Non-pigmented ciliary epithelial cell (primary cell): ENCODE results near the gene ADAMTSL2.

ENCODE experiments used
- DNase-seq: peaks from one replicate; pipeline ENCODE4 v3.0.0-alpha.2; 2010; ENCODE audit warnings: low read depth

ADAMTSL2 gene

DNA sequence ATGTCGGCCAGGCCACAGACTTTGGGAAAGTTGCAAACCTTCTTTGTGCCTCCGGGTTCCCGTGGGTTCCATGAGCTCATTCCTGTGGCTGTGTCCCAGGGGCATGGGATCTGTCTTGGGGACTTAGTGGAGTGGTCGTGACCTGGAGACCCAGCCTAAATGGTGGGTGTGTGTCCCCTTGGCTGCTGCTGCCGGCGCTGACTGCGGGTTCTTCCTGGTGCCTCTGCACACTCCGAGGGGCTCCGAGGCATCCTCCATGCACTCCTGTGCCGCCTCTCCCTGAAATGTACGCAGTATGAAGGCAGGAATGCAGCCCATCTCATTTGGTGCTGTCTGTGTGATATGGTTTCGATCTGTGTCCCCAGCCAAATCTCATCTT, 34.6 kb upstream of the ADAMTSL2 start:
- DNase-seq: no peak

DNA sequence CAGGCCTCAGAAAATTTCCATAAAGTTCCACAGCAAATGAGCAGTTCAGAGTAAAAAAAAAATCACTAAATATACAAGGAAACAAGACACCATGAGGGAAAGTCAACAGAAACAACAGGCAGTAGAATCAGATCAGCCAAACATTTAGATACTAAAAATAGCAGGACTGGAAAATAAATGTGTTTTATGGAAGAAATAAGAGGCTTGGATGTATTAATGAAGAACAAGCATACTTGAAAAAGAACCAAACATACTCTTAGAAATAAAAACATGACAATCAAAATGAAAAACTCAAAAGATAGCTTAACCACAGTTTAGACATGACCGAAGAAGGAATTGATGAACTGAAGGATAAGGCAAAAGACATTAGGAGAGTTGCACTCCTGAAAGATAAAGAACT, 32.4 kb upstream of the ADAMTSL2 start:
- no peak for DNase-seq

DNA sequence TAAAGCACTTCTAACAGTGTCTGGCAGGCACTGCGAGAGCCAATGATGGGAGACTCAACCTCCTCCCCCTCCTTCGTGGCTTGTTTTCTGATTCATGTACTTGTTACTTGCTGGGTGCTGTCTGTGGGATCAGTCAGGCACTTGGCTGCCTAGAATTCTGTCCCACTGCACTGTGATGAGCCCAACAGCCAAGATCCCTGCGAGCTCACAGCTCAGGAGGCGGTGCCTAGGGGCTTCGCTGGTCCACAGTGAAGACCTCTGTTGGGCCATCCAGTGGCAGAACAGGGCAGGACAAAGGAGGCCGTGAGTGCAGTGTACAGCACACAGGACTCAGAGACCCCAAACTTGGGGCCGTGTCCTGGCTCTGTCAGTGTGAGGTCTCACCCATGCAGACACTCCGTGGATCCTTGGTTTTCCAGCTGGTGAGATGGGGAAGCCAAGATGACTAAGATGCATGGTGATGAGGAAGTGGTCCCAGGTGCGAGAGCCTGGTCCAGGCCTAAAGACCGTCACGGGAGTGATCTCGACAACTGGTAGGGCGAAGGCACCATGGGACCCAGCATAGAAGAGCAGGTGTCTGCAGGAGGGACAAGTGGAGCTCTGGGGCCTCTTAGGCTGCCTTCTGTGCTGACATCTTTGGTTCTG, 29.2 kb upstream of the ADAMTSL2 start:
- DNase-seq: no peak

GRCh38 chr9:133505901-133506652, 28.4 kb upstream of the ADAMTSL2 start:
- DNase-seq: no peak

DNA sequence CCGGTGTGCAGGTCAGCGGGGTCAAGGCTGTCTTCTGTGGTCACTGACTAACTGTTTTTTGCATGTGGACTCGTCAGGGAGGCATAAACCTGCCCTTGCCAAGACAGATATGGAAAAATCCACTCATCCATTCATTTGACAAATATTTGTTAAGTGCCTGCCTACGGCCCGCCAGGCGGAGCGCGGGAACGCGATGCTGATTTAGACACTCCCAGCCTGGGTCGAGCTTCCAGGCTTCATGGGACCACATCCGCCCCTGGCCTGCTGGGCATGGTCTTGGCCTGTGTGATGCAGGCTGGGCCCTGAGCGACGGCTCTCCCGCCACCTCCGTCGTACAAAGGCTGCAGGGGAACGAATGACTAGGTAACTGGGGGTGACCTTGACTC, 27.9 kb upstream of the ADAMTSL2 start:
- DNase-seq: no peak

DNA sequence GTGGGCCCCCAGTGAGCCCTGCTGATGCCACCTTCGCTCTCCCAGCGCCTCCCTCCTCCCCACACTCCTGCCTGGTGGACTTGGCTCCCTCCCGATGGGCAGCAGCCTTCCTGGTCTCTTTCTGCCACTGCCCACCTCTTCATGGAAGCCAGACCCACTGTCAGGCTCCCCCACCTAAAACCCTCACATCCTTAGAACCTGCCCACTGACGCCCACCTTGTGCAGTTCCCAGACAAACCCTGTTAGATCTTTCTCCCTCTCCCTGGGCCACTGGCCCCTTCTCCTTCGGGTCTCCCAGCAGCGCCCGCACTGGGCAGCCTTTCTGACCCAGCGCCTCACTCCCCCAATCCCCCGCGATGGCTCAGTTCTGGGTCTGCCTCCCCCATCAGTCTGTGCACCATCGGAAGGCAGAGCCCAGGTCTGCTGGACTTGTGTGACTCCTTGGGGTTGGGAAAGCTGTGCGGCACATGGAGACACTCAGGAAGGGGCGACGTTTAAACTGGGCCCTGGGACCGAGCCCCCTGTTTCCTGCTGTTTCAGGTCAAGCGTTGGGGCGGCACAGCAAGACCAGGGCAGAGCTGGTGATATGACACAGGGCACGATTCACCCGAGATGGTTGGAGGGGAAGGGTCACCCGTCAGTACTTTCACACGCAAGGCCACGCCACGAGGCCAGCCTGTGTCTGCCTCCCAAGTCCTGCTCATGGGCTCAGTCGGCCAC, 27.1 kb upstream of the ADAMTSL2 start:
- DNase-seq: no peak

DNA sequence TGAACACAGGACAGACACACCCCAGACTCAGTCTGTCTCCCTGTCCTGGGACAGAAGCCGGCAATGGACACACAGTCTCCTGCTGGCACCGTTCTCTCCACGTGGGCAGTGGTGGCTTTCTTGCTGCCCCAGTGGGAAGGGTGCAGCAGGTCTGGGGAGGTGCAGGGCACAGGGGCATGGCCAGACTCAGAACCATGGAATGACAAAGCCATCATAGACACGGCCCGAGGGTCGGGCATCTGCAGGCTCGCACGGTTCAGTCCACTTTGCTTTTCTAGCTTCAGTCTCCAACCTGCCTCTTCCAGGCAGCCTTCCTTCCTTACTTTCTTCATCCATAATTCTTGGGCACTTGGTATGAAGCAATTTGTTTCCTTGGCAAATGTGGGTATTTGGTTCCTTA, 26.5 kb upstream of the ADAMTSL2 start:
- DNase-seq: no peak

DNA sequence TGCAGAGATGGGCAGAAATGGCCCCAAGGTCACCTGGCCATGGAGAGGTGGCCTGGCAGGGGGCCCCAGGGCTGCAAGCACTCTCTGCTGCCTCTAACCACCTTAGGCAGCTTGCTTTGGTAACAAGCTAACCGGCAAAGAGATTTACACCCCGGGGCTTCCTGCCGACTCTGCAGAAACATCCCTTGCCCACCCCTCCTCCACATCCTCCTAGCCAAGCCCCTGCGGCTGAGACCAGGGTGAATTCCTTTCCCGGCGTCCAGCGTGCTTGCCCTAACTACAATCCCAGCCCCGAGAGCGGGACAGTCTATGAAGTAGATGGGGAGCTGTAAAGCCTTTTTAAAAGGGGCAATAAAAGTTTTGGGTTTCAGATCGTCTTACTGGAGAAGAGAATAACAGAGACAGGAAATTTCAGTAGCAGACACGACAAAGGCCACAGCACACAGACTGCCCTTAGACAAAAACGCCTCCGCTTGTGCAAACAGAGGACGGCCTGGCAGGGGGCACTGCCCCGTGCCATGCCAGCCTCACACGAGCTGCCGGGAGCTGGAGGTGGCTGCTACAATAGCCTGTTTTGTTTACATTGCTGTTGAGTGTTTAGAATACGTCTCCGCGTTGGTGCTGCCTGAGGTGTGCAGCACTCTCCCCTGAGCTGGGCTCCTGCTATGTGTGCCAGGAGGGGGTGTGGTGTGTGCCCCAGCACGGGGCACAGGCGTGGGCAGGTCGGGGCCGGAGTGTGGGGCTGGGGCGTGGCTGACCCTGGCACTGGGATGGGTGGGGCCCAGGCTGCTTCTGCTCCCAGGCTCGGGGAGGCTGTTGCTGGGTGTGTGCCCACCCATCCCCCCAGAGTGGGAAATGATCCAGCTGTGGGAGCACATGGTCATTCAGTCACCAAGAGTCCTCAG, 25.1 kb upstream of the ADAMTSL2 start:
- no peak for DNase-seq

GRCh38 chr9:133510926-133511505, 23.5 kb upstream of the ADAMTSL2 start:
- no peak for DNase-seq

- no peak for DNase-seq
Measured at GRCh38 chr9:133511607-133512006, 22.9 kb upstream of the ADAMTSL2 start.

DNA sequence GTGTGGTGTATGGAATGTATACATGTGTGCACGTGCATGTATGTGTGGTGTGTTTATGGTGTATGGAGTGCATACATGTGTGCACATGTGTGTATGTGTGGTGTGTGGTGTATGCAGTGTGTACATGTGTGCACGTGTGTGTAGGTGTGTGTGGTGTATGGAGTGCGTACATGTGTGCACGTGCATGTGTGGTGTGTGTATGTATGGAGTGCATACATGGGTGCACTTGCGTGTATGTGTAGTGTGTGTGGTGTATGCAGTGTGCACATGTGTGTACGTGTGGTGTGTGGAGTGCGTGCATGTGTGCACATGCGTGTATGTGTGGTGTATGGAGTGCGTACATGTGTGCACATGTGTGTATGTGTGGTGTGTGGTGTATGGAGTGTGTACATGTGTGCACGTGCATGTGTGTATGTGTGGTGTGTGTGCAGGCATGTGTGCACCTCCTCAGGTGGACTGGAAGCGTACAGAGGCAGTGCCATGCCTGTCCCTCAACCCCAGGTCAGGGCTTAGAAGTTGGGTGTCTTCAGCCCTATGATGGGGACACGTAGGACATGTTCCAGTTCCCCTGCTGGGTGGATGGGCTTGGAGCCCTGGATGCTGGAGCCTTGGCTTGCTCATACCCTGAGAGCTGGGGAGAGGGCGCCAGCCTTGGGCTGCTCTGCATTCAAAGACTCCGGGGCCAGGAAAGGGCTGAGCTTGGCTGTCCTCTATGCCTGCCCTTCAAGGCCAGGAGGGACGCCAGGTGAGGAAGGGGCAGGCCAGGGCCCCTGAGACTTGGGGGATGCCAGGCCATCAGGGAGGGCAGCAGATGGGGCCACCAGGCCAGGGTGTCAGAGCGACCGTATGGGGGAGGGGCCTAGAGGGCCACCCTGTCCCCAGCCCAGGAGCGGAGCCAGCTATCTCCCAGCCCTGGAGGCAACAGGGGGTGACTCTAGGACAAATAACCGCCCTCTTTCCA, 22.0 kb upstream of the ADAMTSL2 start:
- no peak for DNase-seq

DNA sequence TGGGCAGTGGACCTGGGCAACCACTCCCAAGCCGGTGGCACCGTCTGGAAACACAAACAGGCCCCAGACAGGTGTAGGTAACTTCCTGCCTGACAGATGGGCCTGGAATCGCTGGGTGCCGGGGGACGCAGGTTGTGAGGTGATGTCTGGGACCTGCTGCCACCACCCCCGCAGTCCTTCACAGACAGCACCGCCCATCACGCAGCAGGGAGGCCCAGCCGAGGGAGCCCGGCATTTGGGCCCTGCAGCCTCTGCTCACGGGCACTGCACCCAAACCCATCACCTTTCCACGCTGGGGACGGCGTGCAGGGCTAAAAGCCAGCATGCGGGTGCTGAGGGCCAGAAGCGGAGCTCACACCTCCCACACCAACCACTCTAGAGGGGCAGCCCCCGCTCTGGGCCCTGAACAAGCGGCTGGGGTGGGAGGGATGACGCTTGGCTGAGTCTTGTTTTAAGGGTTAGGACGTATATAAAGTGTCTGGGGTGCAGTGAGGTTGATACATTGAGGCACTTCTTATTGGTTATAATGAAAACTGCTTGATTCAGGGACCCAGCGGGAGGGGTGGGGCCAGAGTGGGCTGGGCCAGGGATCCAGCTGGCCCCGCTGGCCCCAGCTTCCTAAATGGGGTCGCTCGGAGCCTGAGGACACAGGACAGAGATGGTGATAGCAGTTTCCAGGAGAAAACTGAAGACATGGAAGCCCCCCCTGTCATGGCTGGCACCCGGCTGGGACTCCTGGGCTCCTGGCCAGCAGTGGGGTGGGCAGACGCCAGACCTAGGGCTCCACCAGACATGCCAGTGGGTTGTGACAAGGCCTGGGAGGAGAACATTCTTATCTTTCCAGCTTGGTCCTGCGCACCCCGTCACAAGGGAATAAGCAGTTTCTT, 21.0 kb upstream of the ADAMTSL2 start:
- DNase-seq: no peak

DNA sequence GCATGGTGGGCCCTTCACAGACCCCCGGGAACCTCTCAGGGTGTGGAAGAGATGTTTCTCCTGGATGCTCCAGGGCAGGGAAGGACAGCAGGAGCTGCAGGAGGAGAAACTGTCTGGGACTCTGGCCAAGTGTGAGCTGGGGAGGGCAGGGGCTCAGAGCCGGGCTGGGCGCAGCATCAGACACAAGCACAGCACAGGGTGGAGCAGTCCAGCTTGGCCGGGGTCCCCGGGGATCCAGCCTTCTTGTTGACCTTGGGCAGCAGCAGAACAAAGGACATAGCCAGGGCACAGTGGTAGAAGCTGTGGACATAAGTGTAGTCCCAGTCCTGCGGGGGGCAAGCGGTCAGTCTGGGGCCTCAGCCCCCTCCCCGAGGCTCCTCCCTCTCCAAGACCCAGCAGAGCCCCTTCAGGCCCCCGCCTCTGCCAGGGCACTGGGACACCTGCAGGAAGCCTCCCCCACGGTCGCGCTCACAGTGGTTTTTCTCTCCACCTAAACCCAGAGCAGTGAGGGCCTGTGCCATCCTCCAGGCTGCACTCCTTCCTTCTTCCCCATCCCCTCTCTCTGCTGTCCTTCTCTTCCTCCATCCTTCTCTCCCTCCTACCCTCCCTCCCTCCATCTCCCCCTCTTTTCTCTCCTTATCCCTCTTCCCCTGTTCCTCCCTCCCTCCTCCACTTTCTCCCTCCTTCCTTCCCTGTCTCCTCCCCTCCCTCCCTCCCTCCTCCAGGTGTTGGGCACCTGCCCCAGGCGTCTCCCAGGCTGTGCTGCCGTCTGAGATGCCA, 19.9 kb upstream of the ADAMTSL2 start:
- no peak for DNase-seq

- DNase-seq: no peak
Measured at GRCh38 chr9:133515240-133515610, 19.3 kb upstream of the ADAMTSL2 start.

DNA sequence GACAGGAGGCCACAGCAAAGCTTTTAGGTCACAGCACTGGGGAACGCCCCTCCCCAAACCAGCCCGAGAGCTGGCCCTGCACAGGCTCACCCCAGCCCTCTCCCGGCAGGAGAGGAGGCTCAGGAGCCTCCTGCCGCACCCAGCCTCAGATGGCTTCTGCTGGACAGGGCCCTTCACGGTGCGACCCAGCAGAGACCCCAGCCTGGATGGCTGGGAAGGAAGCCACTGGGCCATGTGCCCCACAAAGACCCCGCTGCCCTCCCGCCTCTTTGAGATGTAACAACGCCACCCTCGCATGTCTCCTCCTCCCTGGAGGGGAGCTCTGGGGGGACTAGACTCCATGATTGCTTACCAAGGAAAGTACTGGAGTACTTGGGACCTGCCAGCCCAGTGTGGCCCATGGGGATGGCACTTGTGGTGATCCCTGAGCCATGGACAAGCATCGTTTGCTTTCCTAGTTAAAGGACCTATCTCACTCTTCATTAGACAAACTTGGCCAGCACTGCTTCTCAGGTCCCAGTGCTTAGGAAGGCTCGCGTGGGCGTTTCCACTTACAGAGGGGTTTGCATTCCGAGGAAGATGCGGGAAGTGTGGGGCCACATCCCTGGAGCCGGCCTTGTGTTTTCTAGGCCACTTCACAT, 18.8 kb upstream of the ADAMTSL2 start:
- no peak for DNase-seq

- no peak for DNase-seq
Measured at GRCh38 chr9:133516256-133516960, 18.1 kb upstream of the ADAMTSL2 start.

- no peak for DNase-seq
Measured at GRCh38 chr9:133516961-133517350, 17.5 kb upstream of the ADAMTSL2 start.

- DNase-seq: no peak
Measured at GRCh38 chr9:133517711-133518110, 16.8 kb upstream of the ADAMTSL2 start.
